HCT116 (cell line): ENCODE data around the gene SLC24A1. TPM values are rescaled to one million over a fixed set of nuclear protein-coding genes. Genes with fewer than 3 reads are reported as not detected.

Experiments used
- ATAC-seq: fragments of 200-7000 bp; cut with Tn5 transposase; 2 replicates; pipeline ENCODE4 v1.9.1; 2020; ENCODE audit warnings: mild to moderate bottlenecking, moderate library complexity
- BruUV-seq: library from RNA; stranded (reverse); fragments of 400-500 nt; replicated peaks from 2 replicates; lab custom pipeline; 2021; lab: Mats Ljungman, UMichigan
- CTCF ChIA-PET: fragments of 300-600 bp; sonication (Branson Sonifier 250); formaldehyde crosslinking; loops from one replicate; lab custom pipeline; 2021; ENCODE audit warnings: antibody characterized with exemption; lab: Charles Lee
- POLR2A ChIA-PET: fragments of 300-600, 350-600 bp; sonication (Branson Sonifier 250); formaldehyde crosslinking; loops from one replicate; lab custom pipeline; 2021; ENCODE audit warnings: antibody characterized with exemption; lab: Charles Lee
- RAD21 ChIA-PET, 2 experiments: fragments of 300-600 bp; sonication (Branson Sonifier 250); formaldehyde crosslinking; loops; one replicate each; lab custom pipeline; 2023; ENCODE audit warnings: low total read pairs in 2 of 2; ENCODE audit not compliant: uncharacterized antibody in 2 of 2, unreplicated experiment in 2 of 2, low non-redundant PET in 1 of 2; lab: Charles Lee
- DNase-seq: peaks from one replicate; pipeline ENCODE4 v3.0.0-alpha.2; 2010; ENCODE audit warnings: low read depth, low spot score
- H2AFZ ChIP-seq: fragments of 200-600 bp; shearing (Covaris generic), sonication (generic); 2 replicates; pipeline ENCODE4 v1.6.1; 2017; ENCODE audit warnings: low read depth, mixed run types, mixed read lengths, antibody characterized with exemption, low read length; ENCODE audit not compliant: poor library complexity, severe bottlenecking
- H3K27ac ChIP-seq: 2 replicates; pipeline ENCODE4 v1.5.1; 2012; ENCODE audit warnings: low read depth, low read length
- H3K27me3 ChIP-seq: fragments of 200-600 bp; sonication (generic); 2 replicates; pipeline ENCODE4 v1.6.1; 2016; ENCODE audit warnings: mixed run types, low read length, mixed read lengths; ENCODE audit not compliant: insufficient read depth
- H3K36me3 ChIP-seq, 2 experiments: fragments of 200-500 bp in 1 of 2; fragments of 200-600 bp in 1 of 2; sonication (Bioruptor generic) in 1 of 2; sonication (generic) in 1 of 2; 2 replicates each; pipeline versions ENCODE4 v1.5.1 to v1.6.1; 2014 to 2016; ENCODE audit warnings: low read length in 2 of 2, inconsistent platforms in 1 of 2, mixed read lengths in 1 of 2, mixed run types in 1 of 2; ENCODE audit not compliant: insufficient read depth in 2 of 2, control insufficient read depth in 1 of 2
- H3K4me1 ChIP-seq, 2 experiments: fragments of 200-600 bp in 1 of 2; sonication (generic) in 1 of 2; 2 replicates each; pipeline versions ENCODE4 v1.5.1 to v1.6.1; 2012 to 2017; ENCODE audit warnings: low read length in 2 of 2, inconsistent platforms in 1 of 2, mild to moderate bottlenecking in 1 of 2, mixed read lengths in 1 of 2, mixed run types in 1 of 2, moderate library complexity in 1 of 2; ENCODE audit not compliant: insufficient read depth in 2 of 2, control insufficient read depth in 1 of 2
- H3K4me2 ChIP-seq: fragments of 200-600 bp; sonication (generic); 2 replicates; pipeline ENCODE4 v1.6.1; 2017; ENCODE audit warnings: mixed run types, low read length, mixed read lengths
- H3K4me3 ChIP-seq, 2 experiments: fragments of 200-600 bp in 1 of 2; sonication (generic) in 1 of 2; replicated peaks in 1 of 2; 2 replicates each; pipeline ENCODE4 v1.5.1; 2011 to 2016; ENCODE audit warnings: low read length in 2 of 2, control low read depth in 1 of 2, low read depth in 1 of 2, mild to moderate bottlenecking in 1 of 2, mixed read lengths in 1 of 2, mixed run types in 1 of 2
- H3K79me2 ChIP-seq: fragments of 200-600 bp; sonication (generic); 2 replicates; pipeline ENCODE4 v1.6.1; 2017; ENCODE audit warnings: mild to moderate bottlenecking, mixed run types, low read length, moderate library complexity, mixed read lengths; ENCODE audit not compliant: insufficient read depth
- H3K9ac ChIP-seq: fragments of 200-600 bp; sonication (generic); 2 replicates; pipeline ENCODE4 v1.6.1; 2016; ENCODE audit warnings: low read length, mixed read lengths
- H3K9me2 ChIP-seq: fragments of 200-600 bp; sonication (generic), shearing (Covaris generic); 2 replicates; pipeline ENCODE4 v1.6.1; 2017; ENCODE audit warnings: mixed run types, mild to moderate bottlenecking, moderate library complexity; ENCODE audit not compliant: insufficient read depth
- H3K9me3 ChIP-seq, 2 experiments: fragments of 200-500 bp in 1 of 2; fragments of 200-600 bp in 1 of 2; sonication (Bioruptor generic) in 1 of 2; sonication (generic) in 1 of 2; 2 replicates each; pipeline ENCODE4 v1.6.1; 2014 to 2017; ENCODE audit warnings: low read length in 2 of 2, mixed read lengths in 2 of 2, inconsistent platforms in 1 of 2, low read depth in 1 of 2, mild to moderate bottlenecking in 1 of 2, mixed run types in 1 of 2, moderate library complexity in 1 of 2; ENCODE audit not compliant: control insufficient read depth in 1 of 2, insufficient read depth in 1 of 2
- H4K20me1 ChIP-seq: fragments of 200-600 bp; sonication (generic), shearing (Covaris generic); 2 replicates; pipeline ENCODE4 v1.6.1; 2017; ENCODE audit warnings: mixed run types, mild to moderate bottlenecking, moderate library complexity; ENCODE audit not compliant: insufficient read depth
- CEBPB ChIP-seq: IDR thresholded peaks from 2 replicates; pipeline ENCODE4 v1.6.1; 2012; ENCODE audit warnings: low read depth
- EZH2 ChIP-seq: fragments of 200-600 bp; sonication (generic); IDR thresholded peaks from 2 replicates; pipeline ENCODE4 v1.6.1; 2017; ENCODE audit warnings: antibody characterized with exemption, mixed run types
- EZH2phosphoT487 ChIP-seq: fragments of 200-600 bp; IDR thresholded peaks from 2 replicates; pipeline ENCODE4 v1.6.1; 2018; ENCODE audit warnings: antibody characterized with exemption, borderline replicate concordance
- JUND ChIP-seq: IDR thresholded peaks from 2 replicates; pipeline ENCODE4 v1.6.1; 2012
- POLR2AphosphoS5 ChIP-seq: IDR thresholded peaks from 2 replicates; pipeline ENCODE4 v1.6.1; 2011; ENCODE audit warnings: mild to moderate bottlenecking, low read depth, low read length, moderate library complexity
- RAD21 ChIP-seq: IDR thresholded peaks from 2 replicates; pipeline ENCODE4 v1.6.1; 2012; ENCODE audit warnings: low read depth, mild to moderate bottlenecking
- SIN3A ChIP-seq: IDR thresholded peaks from 2 replicates; pipeline ENCODE4 v1.6.1; 2012; ENCODE audit warnings: low read depth
- SP1 ChIP-seq: IDR thresholded peaks from 2 replicates; pipeline ENCODE4 v1.6.1; 2012; ENCODE audit warnings: low read depth
- SRF ChIP-seq: IDR thresholded peaks from 2 replicates; pipeline ENCODE4 v1.6.1; 2012; ENCODE audit warnings: low read depth
- YY1 ChIP-seq: IDR thresholded peaks from 2 replicates; pipeline ENCODE4 v1.6.1; 2011; ENCODE audit warnings: low read length, low read depth, moderate library complexity, mild to moderate bottlenecking; ENCODE audit not compliant: insufficient replicate concordance; ENCODE audit errors: extremely low read depth
- ZFX ChIP-seq: fragments of 450-650 bp; IDR thresholded peaks from 2 replicates; pipeline ENCODE4 v1.6.1; 2017
- ZNF274 ChIP-seq: fragments of 200-500 bp; sonication (Bioruptor generic); IDR thresholded peaks from 2 replicates; pipeline ENCODE4 v1.6.1; 2014; ENCODE audit warnings: mild to moderate bottlenecking, low read depth, low read length, inconsistent platforms
- intact Hi-C: fragments of 100-400 bp; cut with micrococcal nuclease; formaldehyde crosslinking; loops from 2 replicates; pipeline ENCODE4 v1.10.0; 2022
- total RNA-seq: library from RNA; stranded (reverse); gene quantifications from one replicate; pipeline ENCODE4 v1.2.1, GENCODE V29; 2021; ENCODE audit not compliant: unreplicated experiment
- TF ChIP-seq, protein P1 (sequence below): IDR thresholded peaks from 2 replicates; pipeline ENCODE4 v1.6.1; 2012
- TF ChIP-seq, protein P2 (sequence below): IDR thresholded peaks from 2 replicates; pipeline ENCODE4 v1.6.1; 2012

Gene SLC24A1
- total RNA-seq, 1 experiment from 2014 or later = 15.9 TPM

DNA sequence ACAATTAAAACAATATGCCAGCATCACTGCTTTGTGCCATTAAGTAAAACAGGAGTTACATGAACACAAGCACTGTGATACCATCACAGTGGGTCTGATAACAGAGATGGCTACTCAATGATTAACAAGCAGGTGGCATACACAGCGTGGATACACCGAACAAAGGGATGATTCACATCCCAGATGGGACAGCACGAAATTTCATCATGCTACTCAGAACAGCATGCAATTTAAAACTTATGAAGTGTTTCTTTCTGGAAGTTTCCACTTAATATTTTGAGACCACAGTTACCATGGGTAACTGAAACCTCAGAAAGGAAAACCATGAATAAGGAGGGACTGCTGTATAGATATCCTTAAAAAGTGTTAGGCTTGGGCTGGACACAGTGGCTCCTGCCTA is 44.5 kb downstream of the SLC24A1 start:
- Histone ChIP-seq H4K20me1 (no peaks in the 10 kb centered on the region; the same call in 1 of the 2 replicates), H3K4me2 (no peak overlapping the region), H3K9me2 (no peaks in the 10 kb centered on the region), H3K4me3 (no peak overlapping the region), H3K79me2 (no peaks in the 10 kb centered on the region), H3K9ac (no peak overlapping the region), H3K27ac (no peak overlapping the region), H3K27me3 (no peaks in the 10 kb centered on the region), H2AFZ (no peak overlapping the region), H3K36me3 (peaks cover 0 to 2% of the 10 kb centered on the region in 2 experiments; a peak in 2 of 4 replicates), H3K4me1 (no peaks in the 10 kb centered on the region), H3K9me3 (no peaks in the 10 kb centered on the region)
- DNase-seq = no peak
- POLR2A ChIA-PET = no interaction called here
- CTCF ChIA-PET = no interaction called here
- RAD21 ChIA-PET = no interaction called here
- TF ChIP-seq ZNF274 = no peak
- no peak for TF ChIP-seq CEBPB
- TF ChIP-seq SRF = no peak
- TF ChIP-seq, protein P1, sequence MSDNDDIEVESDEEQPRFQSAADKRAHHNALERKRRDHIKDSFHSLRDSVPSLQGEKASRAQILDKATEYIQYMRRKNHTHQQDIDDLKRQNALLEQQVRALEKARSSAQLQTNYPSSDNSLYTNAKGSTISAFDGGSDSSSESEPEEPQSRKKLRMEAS = no peak
- TF ChIP-seq, protein P2, sequence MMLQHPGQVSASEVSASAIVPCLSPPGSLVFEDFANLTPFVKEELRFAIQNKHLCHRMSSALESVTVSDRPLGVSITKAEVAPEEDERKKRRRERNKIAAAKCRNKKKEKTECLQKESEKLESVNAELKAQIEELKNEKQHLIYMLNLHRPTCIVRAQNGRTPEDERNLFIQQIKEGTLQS = no peak
- no peak for TF ChIP-seq POLR2AphosphoS5
- BruUV-seq = no TSS peak
- intact Hi-C loops = no loop called here
- no peak for ATAC-seq

DNA sequence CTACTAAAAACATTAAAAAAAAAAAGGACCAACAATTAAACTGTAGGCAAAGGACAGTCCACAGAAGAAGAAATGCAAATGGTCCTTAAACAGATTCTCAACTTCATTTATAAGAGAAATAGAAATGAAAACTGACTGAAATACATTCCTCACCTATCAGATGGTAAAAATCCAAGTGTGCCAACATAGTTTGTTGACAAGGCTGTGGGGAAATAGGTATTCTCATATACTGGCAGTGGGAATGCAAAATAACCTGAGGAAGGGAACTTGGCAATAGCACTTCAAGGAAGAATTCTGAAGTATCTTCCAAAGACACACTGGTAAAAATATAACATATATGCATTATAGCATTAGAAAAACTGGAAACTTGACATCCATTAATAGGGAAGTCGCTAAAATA is 53.8 kb downstream of the SLC24A1 start:
- BruUV-seq = no TSS peak
- TF ChIP-seq EZH2 (no peak), SRF (no peak), YY1 (no peak), JUND (no peak), ZFX (no peak), RAD21 (no peak), SIN3A (no peak), SP1 (no peak), EZH2phosphoT487 (no peak)
- TF ChIP-seq, protein P2 = no peak
- TF ChIP-seq, protein P1 = no peak

More for the DNA sequence above, 53.8 kb downstream of the SLC24A1 start:
- Histone ChIP-seq H2AFZ (no peak overlapping the region), H3K27ac (no peak overlapping the region), H3K9me3 (no peaks in the 10 kb centered on the region), H4K20me1 (no peaks in the 10 kb centered on the region), H3K79me2 (no peaks in the 10 kb centered on the region), H3K9me2 (no peaks in the 10 kb centered on the region), H3K4me2 (no peak overlapping the region), H3K4me1 (no peaks in the 10 kb centered on the region), H3K36me3 (no peaks in the 10 kb centered on the region), H3K4me3 (no peak overlapping the region), H3K9ac (no peak overlapping the region), H3K27me3 (no peaks in the 10 kb centered on the region)
- intact Hi-C loops = no loop called here
- ChIA-PET POLR2A (no interaction called here), RAD21 (no interaction called here), CTCF (no interaction called here)
- DNase-seq (no peak), ATAC-seq (no peak)
